HG03025 (cell line): ENCODE results near the gene CFAP100.

Experiments
- ATAC-seq: cut with Tn5 transposase; IDR thresholded peaks from one replicate; pipeline ENCODE4 v1.9.1; 2021; ENCODE audit warnings: mild to moderate bottlenecking, moderate library complexity; ENCODE audit not compliant: unreplicated experiment, low FRiP score

CFAP100 gene

GRCh38 chr3:126419886-126420786, 25.4 kb downstream of the CFAP100 start:
- ATAC-seq = no peak

DNA sequence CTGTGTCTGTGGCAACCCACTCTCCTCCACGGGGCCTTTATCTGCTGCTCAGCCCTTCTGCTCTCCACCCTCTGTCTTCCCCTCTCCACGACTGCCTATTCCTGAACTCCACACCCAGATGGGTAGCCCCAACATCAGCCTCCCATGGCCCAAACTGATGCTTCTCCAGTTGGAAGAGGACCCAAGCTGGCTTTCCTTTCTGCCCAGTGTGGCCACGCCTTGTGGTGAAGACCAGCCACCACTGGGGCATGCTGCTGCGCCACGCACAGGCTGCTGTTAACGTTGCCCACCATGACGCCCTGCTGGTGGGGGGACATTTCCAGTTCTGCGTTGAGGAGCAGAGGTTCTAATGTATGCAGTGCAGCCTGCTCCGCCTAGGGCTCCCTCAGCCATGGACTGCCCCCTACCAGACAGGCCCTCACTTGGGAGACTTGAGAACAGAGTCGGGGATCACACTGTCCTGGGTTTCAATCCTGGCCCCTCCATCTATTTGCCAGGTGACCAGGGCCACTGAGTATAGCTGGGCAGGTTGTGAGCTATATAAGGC, 26.9 kb downstream of the CFAP100 start:
- ATAC-seq = no peak

GRCh38 chr3:126422121-126422520, 27.4 kb downstream of the CFAP100 start:
- no peak for ATAC-seq

DNA sequence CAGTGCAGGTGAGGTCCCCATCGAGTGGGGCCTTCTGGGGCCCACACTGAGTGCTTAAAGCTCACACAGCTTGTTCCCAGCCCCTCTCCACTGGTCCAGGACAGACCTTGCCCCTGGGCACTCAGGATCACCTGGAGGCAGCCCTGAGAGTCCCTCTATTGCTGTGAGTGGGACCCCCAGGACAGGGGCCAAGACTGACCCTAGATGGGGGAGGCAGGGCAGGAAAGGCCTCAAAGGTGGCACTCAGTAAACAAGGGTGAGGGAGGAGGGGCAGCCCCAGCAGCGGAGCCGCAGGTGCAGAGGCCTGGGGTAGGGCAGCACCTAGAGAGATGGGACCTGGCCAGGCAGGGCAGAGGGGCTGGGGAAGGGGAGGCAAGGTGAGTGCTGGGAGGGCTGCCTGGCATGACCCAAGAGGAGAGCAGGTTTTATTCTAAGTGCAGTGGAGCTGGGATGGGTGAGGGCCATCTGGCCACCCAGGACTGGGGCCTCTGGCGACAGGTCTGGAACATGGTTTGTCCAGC, 27.9 kb downstream of the CFAP100 start:
- ATAC-seq = no peak

- ATAC-seq = no peak
Measured at GRCh38 chr3:126423191-126424038, 28.7 kb downstream of the CFAP100 start.

- ATAC-seq = no peak
Measured at GRCh38 chr3:126424039-126424717, 29.5 kb downstream of the CFAP100 start.

GRCh38 chr3:126424751-126425150, 30.0 kb downstream of the CFAP100 start:
- ATAC-seq = no peak

- ATAC-seq = no peak
Measured at GRCh38 chr3:126431103-126431534, 36.4 kb downstream of the CFAP100 start.

DNA sequence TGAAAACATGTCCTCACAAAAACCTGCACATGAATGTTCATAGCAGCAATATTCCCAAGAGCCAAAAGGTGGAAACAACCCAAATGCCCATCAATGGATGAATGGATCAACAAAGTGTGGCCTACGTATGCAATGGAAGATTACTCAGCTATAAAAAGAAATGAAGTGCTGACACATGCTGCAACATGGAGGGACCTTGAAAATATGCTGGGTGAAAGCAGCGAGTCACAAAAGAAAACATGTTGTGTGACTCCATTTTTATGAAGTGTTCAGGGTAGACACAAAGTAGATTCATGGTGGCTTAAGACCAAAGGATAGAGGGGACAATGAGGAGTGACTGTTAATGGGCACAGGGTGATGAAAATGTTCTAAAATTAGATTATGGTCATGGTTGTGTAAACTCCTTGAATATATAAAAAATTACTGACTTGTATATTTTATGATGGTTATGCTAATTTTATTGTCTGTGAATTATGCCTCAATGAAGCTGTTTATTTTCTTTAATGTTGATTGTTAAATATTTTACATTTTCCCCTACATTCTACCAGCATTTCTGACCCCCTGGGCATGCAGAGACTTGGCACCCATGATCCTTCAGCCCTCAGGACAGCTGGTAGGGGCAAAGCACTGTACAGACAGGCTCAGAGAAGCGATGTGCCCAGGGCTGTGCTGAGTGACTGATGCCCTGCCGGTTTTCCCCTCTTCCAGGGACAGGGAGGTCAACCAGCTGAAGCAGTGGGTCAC, 37.8 kb downstream of the CFAP100 start:
- ATAC-seq = no peak

DNA sequence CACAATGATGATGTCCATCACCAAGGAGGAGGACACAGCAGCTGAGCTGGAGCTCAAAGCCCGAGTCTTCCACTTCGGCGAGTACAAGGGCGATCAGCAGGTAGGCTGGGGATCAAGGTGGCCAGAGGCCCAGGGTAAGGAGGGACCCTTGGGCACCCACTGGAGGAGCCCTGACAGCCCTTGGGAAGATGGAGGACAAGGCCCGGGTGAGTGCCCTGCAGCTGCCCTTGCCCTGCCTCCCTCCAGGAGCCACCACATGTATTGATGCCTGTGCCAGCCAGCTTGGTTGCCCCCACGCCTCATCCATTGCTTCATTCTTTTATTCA, 38.4 kb downstream of the CFAP100 start:
- no peak for ATAC-seq

GRCh38 chr3:126433496-126434263, 39.0 kb downstream of the CFAP100 start:
- no peak for ATAC-seq

DNA sequence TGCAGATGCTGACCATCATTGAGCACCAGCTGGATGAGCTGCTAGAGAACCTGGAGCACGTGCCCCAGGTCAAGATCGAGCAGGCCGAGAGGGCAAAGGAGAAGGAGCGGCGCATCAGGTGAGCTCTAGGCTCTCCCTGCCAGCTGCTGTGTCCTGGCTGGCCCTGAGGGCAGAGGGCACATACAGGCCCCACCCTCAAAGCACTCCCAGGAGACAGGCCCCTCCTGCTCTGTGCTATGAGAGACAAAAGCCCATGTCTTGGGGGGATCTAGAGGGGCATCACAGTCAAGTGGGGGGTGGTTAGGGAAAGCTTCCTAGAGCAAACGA, 39.5 kb downstream of the CFAP100 start:
- no peak for ATAC-seq

GRCh38 chr3:126434931-126435411, 40.3 kb downstream of the CFAP100 start:
- no peak for ATAC-seq

- ATAC-seq = no peak
Measured at GRCh38 chr3:126435456-126436315, 41.0 kb downstream of the CFAP100 start.

DNA sequence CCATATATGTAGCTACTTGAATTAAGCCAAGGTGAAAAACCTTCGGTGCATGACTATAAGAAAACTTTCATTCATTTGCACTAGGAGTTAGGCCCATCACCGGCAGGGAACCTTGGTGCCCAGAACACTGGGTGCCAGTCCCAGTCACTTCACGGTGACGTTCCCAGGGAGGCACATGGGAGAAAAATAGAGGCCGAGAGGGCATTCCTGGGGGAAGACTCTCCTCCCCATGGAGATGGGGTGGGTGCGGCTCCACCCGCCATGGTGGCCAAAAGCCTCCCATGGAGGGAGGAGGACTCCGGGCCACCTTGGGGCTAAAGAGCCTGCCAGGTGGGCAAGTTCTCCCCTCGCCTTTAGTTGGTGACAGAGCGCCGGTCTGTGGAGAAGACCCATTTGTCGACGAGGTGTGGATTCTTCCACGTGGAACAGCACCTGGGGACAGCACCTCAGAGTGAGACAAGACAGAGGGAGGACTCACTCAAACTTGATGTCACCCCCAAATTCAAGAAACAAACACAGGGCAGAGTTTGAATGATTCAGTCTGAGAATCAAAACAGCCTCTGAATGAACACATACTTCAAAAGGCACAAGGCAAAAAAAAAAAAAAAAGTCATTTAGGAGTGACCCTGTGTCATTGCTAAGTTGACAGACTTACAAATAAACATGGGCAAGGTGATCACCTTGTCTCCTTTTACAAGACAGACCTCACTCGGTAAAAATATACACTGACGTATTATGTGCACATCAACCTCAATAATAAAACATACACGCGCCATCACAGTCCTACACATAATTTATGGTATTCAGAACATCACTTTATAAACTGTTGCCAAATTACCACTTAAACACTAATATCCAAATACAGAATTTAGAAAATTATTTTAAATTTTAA, 42.4 kb downstream of the CFAP100 start:
- ATAC-seq = no peak

DNA sequence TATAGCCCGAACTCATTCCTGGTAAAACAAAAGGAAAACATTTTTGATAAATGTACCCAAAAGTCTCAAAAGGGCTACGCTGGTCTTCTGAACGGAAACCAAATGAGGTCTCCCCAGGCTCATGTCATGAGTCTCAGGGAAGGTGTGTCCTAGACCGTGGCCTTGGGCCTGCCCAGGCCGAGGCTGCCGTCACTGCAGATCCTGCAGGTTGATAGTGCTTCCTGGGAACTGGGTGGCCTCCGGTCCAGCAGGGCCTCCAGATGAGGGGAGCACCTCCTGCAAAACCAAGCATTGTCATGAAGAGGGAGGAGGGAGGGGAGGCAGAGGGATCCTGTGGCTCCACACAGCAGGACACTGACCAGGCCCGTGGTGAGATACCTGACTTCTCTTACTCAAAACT, 43.5 kb downstream of the CFAP100 start:
- ATAC-seq = no peak

DNA sequence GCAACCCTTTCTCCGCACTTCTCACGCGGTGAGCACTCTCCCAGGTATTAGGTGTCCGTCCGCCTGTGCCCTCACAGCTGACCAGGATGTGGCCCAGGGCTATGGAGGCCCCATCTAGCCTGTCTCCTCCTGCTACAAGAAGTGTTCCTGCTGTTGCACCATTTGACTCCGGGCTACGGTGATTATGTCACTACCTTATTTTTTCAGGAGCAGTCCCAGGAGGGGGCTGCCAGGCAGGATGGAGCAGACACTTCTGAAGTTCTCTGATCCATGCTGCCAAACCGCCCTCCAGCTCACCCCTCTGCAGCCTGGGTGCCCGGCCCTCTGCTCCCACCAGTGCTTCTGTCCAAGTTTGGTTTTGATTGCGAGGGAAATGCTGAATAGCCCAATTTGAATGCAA, 44.0 kb downstream of the CFAP100 start:
- no peak for ATAC-seq
